Right atrium auricular region (tissue), 2 donors: ENCODE data around the gene FBXW10B. TPM values are rescaled to one million over a fixed set of nuclear protein-coding genes. Genes with fewer than 3 reads are reported as not detected.
"Not testable (repeated sequence)": the region's sequence is repeated elsewhere in the genome, so short reads cannot be mapped to it uniquely, and the experiment has no call there.

Source experiments
- DNase-seq: peaks from one replicate; pipeline ENCODE4 v3.0.0-alpha.2; 2019; ENCODE audit warnings: low spot score
- H3K27ac ChIP-seq, 2 donors: fragments of 200-600 bp; sonication (generic); 1 replicate in 1 of 2; 2 replicates in 1 of 2; pipeline ENCODE4 v1.5.1; 2016 to 2019
- H3K27me3 ChIP-seq, 2 donors: fragments of 200-600 bp; sonication (generic); one replicate each; pipeline versions ENCODE4 v1.5.1 to v1.6.0; 2017 to 2019
- H3K36me3 ChIP-seq: fragments of 200-600 bp; sonication (generic); one replicate; pipeline ENCODE4 v1.5.1; 2016
- H3K4me1 ChIP-seq, 2 donors: fragments of 200-600 bp; sonication (generic); one replicate each; pipeline versions ENCODE4 v1.5.1 to v1.6.0; 2017 to 2019
- H3K4me3 ChIP-seq, 2 donors: fragments of 200-600 bp; sonication (generic); 1 replicate in 1 of 2; 2 replicates in 1 of 2; pipeline ENCODE4 v1.5.1; 2017 to 2019; ENCODE audit warnings: mild to moderate bottlenecking in 1 of 2, moderate library complexity in 1 of 2
- H3K9me3 ChIP-seq, 2 donors: fragments of 200-600 bp; sonication (generic); one replicate each; pipeline ENCODE4 v1.5.1; 2019
- total RNA-seq, 2 donors: library from RNA; depleted of rRNA; stranded (reverse); fragments of >200 nt; gene quantifications; one replicate each; pipeline ENCODE4 v1.1.0, GENCODE V29; 2016

The FBXW10B gene
- total RNA-seq, 2 donors from 2014 or later: 0.63 TPM; not detected in 1

DNA sequence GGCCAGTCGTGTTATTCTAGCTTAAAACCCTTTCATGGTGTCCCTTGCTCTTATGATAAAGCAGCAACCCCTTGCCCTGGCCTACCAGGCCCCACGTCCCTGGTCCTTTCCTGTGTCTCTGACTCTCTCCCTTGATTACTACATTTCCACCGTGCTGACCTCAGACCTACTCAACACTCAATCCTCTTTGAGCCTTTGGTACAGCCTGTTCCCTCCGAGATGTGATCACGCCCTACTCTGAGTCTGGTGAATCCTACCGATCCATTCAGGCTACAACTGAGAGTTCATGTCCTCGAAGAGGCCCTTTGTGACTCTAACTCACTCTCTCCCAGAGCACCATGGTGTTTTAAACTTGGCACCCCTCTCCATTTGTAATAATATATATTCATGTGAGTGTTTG is 10.5 kb upstream of the FBXW10B start:
- not testable (repeated sequence) for H3K27me3 ChIP-seq, H3K4me3 ChIP-seq, H3K27ac ChIP-seq, H3K36me3 ChIP-seq, H3K4me1 ChIP-seq, H3K9me3 ChIP-seq, DNase-seq

DNA sequence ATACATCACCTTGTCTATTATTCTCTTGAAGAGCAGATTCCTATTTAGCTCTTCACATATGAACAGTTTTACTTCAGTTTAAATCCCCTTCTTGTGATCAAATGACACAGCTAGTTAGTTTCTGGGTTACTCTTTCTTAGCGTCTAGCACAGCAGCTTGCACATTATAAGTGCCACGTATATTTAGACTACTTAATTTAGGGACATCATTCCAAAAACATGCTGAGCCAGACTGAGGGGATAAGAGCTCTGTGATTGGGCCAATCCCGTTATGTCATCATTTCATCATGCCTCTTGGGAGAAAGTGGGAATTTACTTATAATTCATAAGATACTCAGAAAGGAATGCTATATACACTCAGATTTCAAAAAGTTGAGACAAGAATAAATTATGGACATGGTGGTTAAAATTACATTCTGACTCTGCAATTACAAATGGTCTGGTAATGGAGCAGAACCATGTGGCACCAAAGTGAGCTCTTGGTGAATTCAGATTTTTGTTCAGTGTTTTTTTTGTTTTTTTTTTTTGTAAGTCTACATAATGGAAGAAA is 4.2 kb upstream of the FBXW10B start:
- H3K4me1 ChIP-seq, H3K27me3 ChIP-seq, DNase-seq, H3K36me3 ChIP-seq, H3K9me3 ChIP-seq, H3K4me3 ChIP-seq, H3K27ac ChIP-seq: not testable (repeated sequence)

DNA sequence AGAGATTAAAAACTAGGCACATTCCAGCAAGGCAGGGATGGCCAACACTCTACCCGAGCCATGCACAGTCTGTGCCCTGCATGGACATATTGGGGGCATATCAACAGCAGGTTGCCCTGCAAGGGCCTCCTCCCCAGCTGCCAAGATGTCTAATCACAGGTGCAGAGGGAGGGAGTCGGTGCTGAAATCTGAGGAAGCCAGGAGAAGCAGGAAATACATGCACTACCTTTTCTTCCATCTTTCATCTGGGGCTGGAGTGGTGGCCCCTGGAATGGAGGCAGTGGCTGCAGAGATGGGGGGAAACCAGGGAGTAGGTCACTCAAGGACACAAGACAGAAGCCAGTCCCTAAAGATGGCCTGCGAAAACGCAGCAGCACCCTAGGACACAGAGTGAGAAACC is 3.8 kb upstream of the FBXW10B start:
- not testable (repeated sequence) for H3K4me3 ChIP-seq, H3K36me3 ChIP-seq, H3K4me1 ChIP-seq, H3K9me3 ChIP-seq, DNase-seq, H3K27ac ChIP-seq, H3K27me3 ChIP-seq

DNA sequence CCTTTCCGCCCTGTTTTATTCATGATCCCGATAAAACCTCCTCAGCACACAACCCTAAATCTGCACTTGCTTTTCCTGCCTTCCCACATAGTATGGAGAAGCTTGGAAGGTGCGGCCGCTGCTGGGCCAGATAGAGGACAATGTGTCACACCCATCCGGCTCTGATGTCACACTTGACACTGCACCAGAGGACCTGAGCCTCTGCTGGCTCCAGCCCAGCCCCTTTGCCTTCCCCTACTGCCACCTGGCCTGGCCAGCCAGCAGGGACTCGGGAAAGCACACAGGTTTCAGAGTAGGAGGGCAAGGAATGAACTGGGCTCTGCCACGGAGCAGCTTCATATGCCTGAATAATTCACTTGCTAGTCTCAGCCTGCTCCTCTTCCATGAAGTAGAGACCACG is 2.6 kb upstream of the FBXW10B start:
- H3K27ac ChIP-seq, H3K4me3 ChIP-seq, H3K4me1 ChIP-seq, H3K9me3 ChIP-seq, H3K27me3 ChIP-seq, DNase-seq, H3K36me3 ChIP-seq: not testable (repeated sequence)

DNA sequence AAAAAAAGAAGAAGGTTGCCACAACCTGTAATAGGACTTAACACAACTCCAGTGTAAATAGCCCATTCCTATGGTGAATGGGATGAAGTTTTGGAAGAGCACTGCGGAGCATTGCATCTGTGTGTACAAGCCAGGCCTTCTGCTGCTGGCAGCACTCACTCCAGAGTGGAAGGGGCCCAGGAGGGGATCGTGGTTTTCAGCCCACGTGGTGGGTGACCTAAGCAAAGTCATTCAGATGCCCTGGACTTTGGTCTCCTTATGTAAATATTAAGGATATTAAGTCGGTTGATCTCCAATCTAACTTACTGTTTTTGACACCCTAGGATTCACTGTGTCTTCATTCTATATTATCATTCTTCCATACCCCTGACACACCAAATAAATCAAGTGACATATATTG is 2.7 kb downstream of the FBXW10B start:
- not testable (repeated sequence) for H3K27ac ChIP-seq, H3K4me3 ChIP-seq, H3K36me3 ChIP-seq, H3K9me3 ChIP-seq, DNase-seq, H3K4me1 ChIP-seq, H3K27me3 ChIP-seq

DNA sequence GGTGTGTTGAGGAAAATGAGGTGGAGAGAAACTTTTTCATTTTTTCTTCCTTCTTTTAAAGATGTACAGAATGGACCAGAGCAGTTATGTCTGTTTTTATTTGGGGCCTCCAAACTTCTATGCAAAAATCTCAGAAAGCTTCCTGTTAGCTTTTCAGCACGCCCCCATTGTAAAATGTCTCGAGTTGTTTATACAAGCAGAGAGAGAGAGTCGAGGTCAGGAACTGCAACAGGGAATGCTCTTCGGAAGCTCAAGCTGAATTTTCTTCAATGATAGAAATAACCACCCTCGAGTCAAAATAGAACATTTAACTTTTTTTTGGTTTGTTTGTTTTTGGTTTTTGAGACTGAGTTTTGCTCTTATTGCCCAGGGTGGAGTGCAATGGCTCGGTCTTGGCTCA is 3.7 kb downstream of the FBXW10B start:
- DNase-seq, H3K4me3 ChIP-seq, H3K9me3 ChIP-seq, H3K4me1 ChIP-seq, H3K27ac ChIP-seq, H3K27me3 ChIP-seq, H3K36me3 ChIP-seq: not testable (repeated sequence)

DNA sequence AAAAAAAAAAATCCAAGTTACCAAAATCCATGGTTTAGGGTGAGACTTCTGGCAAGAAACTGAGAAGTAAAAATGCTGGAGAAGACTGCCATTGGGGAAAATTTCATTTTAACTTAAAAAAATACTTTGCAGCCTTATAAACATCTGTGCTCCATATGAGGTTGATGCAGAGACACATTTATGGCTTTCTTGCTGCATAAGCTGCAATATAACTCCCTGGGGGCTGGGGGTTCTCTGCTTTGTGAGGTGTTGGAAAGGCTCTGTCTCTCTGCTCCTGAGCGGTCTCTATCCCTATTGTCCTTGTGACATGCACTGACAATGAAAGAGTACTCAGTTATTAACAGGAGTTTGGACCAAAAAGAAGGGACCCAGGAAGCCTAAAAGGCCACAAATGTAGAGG is 6.4 kb downstream of the FBXW10B start:
- H3K4me1 ChIP-seq, DNase-seq, H3K9me3 ChIP-seq, H3K27ac ChIP-seq, H3K4me3 ChIP-seq, H3K27me3 ChIP-seq, H3K36me3 ChIP-seq: not testable (repeated sequence)

DNA sequence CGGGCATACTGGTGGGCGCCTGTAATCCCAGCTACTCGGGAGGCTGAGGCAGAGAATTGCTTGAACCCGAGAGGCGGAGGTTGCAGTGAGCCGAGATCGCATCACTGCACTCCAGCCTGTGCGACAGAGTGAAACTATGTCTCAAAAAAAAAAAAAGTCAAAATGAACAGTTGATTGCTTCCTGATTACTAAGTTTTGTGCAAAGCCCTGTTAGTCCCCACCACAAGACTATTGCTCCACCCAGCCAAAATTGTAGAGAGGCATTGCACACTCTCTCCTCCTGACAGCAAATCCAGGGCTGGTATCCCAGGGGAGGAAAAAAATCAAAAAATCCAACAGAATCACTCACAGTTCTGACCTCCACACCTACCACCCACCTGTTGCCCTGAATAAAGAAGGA is 26.5 kb downstream of the FBXW10B start:
- H3K27ac ChIP-seq, H3K4me1 ChIP-seq, H3K9me3 ChIP-seq, H3K36me3 ChIP-seq, H3K4me3 ChIP-seq, H3K27me3 ChIP-seq, DNase-seq: not testable (repeated sequence)

DNA sequence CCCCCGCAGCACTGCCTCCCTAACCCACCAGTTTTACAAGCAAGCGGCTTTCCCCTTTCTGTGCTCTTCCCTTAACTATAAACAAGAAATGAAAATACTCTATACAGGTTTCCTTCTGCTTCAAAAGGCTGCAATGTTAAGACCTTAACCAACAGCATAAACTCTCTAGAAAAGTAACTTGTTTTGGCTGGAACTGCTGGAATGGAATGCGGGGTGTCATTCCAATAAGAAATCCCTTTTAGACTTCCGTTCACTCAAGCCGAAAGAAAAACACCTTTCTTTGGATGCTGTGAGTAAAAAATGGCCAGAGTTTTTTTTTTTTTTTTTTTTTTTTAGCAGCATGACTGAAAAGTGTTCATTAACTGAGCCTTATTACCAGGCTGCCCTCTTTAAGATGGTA is 27.5 kb downstream of the FBXW10B start:
- H3K27ac ChIP-seq, DNase-seq, H3K36me3 ChIP-seq, H3K27me3 ChIP-seq, H3K4me3 ChIP-seq, H3K9me3 ChIP-seq, H3K4me1 ChIP-seq: not testable (repeated sequence)

DNA sequence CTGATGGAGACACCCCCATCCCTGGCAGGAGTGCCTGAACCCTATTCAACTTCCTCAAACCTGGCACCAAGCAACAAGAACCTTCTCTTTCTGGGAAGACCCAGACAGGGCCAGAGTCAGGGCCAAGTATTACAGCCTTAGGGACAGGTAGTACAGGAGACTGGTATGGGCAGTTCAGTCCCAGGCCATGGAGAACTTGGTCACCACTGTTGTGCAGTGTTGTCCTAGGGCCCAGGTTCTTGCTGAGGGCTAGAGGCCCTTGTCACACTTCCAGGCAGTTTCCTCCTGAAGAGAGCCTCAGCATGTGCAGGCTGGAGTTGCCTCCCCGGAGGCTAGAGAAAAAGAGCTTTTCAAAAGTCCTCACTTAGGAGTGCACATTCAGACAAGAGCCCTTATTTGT is 28.7 kb downstream of the FBXW10B start:
- H3K4me3 ChIP-seq, H3K36me3 ChIP-seq, H3K4me1 ChIP-seq, H3K27me3 ChIP-seq, H3K27ac ChIP-seq, H3K9me3 ChIP-seq, DNase-seq: not testable (repeated sequence)

DNA sequence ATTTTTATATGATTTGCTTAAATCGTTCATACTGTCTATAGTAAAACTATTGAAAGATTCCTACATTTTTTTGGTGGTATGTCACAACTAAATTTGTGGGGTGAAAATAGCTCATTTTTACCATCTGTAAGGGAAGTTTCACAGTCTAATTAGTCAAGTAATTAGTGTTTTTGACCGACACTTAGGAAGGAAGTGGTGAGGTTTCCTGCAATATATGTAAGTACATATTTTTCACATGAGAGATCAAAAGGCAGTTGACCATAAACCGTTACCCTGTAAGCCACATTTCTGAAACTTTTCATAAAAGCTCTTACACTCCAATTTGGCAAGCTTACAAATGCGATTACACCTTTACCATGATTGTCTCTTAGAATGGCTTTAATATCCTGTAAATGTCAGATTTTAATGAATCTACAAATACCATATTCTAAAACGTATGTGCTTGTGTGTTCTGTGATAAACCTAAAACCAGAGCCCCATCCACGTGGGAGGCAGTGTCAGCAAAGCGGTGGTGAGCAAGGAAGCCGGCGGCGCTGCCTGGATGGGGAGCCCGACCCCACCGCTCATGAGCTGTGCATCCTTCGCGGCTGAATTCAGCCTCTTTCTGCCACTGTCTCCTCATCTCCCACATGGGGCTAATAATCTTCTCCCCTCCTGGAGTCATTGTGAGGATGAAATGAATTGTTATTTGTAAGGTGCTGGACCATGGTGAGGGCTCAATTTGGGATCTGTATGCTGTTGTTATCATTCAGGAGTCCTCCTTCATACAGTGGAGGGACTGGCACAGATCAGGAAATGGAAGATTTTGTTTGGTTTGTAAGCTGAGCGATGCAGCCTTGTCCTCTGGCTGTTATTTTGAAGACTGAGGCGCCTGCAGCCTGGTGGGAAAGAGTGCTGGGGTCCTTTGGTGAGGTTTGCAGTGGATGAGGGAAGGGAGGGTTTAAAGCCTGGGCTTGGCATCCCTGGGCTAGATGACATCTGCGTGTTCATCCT is 29.7 kb downstream of the FBXW10B start:
- H3K36me3 ChIP-seq, DNase-seq, H3K27me3 ChIP-seq, H3K4me1 ChIP-seq, H3K4me3 ChIP-seq, H3K27ac ChIP-seq, H3K9me3 ChIP-seq: not testable (repeated sequence)

DNA sequence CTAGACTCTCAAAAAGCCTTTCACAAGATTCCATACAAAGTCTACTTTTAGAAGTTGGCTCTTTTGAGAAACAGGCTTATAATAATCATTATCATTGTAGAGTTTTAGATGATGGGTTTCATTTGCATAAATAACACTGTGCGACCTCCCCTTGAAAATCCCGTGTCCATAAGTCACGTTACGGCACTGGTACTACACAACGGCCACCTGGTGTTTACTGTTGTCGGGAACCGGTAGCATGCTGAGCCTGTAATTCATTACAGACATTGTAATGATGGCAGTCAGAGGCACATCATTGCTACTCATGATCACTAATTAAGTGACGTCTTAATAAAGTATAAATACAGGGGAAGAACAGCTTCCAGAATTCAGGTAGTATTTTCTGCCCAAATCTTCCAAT is 31.5 kb downstream of the FBXW10B start:
- H3K36me3 ChIP-seq, DNase-seq, H3K27ac ChIP-seq, H3K27me3 ChIP-seq, H3K4me3 ChIP-seq, H3K9me3 ChIP-seq, H3K4me1 ChIP-seq: not testable (repeated sequence)

DNA sequence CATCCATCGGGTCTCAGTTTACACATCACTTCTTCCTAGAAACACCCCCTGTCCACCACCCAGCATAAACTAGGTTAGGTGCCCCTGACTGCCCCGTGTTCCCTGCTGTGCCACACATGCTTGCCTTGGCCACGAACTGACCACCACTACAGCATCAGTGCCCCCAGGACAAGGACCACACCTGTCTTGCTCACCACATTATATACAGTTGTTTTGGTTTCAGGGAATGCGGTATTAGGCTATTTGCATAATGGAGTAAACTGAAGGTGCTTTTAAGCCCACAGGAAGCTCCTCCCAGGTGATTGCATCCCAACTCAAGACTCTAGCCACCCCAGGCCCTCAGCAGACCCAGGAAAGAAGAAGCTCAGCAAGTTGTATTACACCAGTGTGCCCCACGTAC is 36.2 kb downstream of the FBXW10B start:
- H3K27me3 ChIP-seq, H3K4me1 ChIP-seq, H3K9me3 ChIP-seq, H3K36me3 ChIP-seq, H3K27ac ChIP-seq, DNase-seq, H3K4me3 ChIP-seq: not testable (repeated sequence)

DNA sequence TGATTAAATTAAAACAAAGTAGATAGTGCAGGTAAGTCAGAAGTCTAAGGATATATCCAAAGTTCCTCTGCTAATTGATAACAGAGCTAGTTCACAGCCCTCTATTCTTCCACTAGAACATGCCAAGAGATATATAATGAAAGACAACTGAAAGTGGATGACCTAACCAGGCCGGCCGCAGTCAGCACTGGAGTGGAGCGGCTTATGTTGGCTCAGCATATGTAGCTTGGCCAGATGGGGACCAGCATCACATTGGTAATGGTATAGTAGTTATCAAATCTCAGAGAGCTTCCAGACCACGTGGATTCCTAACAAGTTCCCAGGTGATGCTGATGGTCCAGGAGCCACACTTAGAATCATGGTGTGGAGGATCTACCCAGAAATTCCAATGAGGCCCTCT is 38.0 kb downstream of the FBXW10B start:
- not testable (repeated sequence) for H3K9me3 ChIP-seq, H3K4me3 ChIP-seq, H3K4me1 ChIP-seq, H3K27ac ChIP-seq, H3K36me3 ChIP-seq, H3K27me3 ChIP-seq, DNase-seq

DNA sequence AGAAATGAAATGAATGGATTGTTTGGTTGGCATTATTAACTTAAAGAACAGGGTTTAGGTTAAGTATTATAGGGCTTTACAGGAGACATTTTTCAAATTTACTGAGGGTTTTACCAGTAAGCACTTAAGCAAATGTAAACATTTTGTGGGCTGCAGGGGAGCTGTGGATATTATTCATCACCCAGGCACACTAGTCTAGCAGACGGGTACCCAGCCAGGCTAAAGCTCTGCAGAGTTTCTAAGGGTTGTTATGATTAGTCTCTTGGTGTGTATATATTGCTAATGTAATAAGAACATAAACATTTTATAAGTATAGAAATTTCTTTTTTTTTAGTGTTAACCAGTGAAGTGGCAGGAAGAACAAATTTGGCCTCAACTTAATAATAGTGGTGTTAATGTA is 42.7 kb downstream of the FBXW10B start:
- not testable (repeated sequence) for H3K27me3 ChIP-seq, H3K27ac ChIP-seq, H3K4me3 ChIP-seq, H3K4me1 ChIP-seq, H3K36me3 ChIP-seq, DNase-seq, H3K9me3 ChIP-seq
